ENCODE measurements around the gene HES7.

HES7 gene

DNA sequence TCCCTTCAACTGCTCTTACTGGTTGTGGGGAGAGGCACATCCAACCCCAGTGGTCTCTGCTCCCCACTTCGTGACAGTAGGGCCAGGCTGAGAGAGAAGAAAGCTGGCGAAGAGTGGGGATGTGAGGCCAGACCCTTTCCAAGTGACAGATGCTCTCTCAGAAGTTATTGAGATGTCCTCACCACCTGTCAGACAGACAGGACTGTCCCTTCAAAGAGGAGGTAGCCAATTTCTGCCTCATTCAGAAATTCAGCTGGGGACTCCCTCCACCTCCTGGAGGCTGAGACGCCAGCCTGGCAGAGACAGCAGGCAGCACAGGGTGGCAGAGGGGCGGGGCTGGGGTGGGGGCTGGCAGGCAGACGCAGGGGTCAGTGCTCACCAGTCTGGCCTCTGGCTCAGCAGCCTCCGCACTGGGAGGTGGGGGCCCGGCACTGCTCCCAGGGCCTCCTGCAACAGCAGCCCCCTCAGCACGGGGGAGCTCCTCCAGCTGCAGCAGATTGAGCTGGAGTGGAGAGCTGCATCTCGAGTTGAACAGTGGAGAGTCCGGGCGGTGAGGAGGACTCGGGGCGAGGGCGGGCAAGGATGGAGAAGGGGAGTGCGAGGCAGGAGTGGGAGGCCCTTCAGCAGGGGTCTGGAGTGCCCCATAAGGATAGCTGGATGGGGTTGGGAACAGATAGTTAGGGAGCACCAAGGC, 19.1 kb upstream of the HES7 start:
- no peak for ATAC-seq

DNA sequence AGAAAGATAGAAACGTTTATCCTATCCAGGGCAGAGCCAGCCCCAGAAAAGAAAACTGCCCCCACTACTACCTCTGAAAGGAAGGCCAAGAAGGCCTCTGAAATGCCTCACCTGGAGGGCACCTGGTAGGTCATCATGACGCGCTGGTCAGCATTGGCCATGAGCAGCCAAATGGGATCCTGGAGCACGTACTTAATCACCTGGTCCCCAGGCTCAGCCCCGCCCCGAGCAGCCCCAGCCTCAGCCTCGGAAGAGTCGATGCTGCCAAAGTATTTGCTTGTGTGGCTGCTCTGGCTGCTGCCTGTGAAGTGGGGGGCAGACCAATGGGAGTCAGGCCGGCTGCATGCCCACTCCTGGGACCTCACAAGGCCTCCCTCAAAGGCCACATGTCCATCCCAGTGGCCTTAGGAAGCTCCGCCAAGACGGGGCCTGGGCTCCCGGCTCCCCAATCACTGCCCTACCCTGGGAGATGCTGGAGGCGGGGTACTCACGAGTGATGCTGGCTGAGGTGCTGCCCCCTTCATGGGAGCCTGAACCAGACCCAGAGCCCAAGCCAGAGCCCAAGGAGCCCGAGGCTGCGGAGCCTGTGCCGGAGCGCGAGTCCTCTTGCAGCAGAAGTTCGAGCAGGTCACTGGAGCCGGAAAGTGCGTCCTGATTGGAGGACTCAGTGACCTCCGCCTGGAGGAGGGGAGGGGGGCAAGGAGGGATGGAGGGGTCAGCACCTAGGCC, 18.4 kb upstream of the HES7 start:
- no peak for ATAC-seq

GRCh38 chr17:8141741-8142140, 17.8 kb upstream of the HES7 start:
- no peak for ATAC-seq

GRCh38 chr17:8141045-8141444, 17.1 kb upstream of the HES7 start:
- ATAC-seq = no peak

GRCh38 chr17:8140065-8141029, 16.4 kb upstream of the HES7 start:
- ATAC-seq = no peak

DNA sequence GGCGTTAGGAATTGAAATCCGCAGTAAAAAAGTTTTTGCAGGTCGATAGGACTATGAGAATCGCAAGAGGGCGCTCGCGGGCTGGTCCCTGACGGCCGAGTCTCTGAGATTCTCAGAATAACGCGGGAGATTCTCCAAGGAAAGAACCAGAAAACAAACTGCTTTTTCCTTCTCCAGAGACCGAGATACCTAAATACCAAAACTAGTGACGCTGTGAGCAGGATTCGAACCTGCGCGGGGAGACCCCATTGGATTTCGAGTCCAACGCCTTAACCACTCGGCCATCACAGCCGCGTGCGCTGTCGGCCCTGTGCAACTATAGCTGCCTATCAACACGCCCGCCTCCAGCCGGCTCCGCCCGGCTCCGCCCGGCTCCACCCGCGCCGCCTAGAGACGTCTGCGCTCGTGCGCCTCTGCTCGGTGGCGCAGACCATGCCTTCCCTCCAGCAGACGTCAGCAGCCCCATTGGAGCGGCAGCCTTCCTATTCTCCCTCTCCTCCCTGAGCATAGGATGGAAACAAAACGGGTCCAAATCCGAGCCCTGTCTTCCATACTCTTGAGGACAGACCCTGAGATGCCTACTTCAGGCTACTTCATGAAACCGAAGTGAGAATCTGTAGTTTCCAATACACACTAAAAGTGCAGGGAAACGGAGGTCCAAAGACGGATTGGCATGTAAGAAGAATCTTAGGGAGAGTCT, 14.9 kb upstream of the HES7 start:
- ATAC-seq = peak; percentile 94 to 95

DNA sequence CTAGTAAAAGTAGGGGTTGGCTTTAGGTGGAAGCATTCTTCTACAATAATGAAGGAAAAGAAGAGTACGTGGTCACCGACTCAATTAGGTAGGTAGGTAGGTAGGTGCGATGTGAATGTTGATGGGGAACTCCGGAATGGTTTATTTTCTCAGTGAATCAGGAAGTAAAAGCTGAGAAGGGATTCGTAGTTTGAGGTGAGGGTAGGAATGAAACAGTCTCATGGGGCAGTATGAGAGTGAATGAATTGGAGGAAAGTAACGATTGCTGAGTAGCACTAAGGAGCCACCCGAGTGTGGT, 14.4 kb upstream of the HES7 start:
- ATAC-seq = no peak

- ATAC-seq = no peak
Measured at GRCh38 chr17:8137645-8138373, 13.9 kb upstream of the HES7 start.

DNA sequence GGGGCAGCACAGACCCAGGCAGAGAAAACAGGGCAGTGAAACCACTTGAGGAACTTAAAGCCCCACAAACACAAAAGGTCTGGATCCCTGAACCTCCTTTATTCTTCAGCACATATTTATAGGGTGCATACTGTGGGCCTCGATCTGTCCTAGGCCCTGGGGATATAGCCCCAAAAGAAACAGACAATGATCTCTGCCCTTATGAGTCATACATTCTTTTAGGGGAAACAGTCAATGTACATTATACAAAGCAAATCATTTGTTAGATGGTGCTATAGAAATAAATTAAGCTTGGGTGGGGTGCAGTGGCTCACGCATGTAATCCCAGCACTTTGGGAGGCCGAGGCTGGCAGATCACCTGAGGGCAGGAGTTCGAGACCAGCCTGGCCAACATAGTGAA, 10.0 kb upstream of the HES7 start:
- no peak for ATAC-seq

- ATAC-seq = no peak
Measured at GRCh38 chr17:8133399-8133798, 9.5 kb upstream of the HES7 start.

- peak; percentile 41 to 60 for ATAC-seq
Measured at GRCh38 chr17:8131844-8132441, 8.0 kb upstream of the HES7 start.

DNA sequence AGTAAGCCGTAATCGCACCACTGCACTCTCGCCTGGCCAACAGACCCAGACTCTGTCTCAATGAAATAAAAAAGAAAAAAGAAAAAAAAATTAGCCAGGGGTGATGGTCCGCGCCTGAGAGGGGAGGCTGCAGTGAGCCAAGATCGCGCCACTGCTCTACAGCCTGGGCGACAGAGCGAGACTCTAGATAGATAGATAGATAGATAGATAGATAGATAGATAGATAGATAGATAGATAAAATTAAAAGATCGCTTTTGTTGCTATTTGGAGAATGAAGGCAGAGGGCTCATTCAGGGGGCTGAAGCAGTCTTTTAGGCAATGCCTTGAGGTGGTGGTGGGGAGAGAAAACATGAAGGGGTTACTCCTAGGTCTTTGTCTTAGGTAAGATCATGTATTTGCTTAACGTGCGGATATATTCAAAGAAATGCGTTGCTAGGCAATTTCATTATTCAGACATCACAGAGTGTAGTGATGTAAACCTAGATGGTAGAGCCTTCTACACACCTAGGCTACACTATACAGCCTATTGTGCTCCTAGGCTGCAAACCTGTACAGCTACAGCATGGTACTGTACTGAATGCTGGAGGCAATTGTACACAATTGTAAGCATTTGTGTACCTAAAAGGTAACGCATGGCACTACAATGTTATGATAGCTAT, 4.3 kb upstream of the HES7 start:
- no peak for ATAC-seq

DNA sequence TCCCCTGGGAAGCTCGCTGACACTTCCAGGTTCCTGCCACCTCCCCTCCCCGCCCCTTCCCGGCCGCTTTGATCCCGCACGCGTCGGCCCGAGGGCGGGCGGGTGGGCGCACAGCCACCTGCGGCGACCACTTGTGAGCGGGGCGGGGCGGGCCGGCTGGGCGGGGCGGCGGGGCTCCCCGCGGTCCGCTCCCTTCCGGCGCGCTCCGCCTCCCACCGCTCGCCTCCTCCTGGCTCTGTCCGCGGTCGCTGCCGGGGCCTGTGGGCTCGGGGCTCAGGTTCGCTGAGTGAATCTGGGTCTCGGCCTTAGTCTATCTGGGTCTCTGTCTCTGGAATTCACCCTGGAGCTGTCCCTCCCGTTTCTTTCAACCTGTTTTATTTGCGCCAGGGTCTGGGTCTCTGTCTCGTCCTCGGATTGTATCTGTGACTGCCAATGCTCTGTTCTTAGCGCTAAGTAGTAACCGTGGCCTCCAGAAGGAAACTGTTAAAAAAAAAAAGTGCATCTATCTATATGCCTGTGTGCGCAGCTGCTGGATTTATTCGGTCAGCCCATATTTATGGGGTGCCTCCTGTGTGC, 2.7 kb upstream of the HES7 start:
- peak; percentile 29 to 37 for ATAC-seq

- ATAC-seq = peak; percentile 2 to 13
Measured at GRCh38 chr17:8125947-8126490, 2.1 kb upstream of the HES7 start.

DNA sequence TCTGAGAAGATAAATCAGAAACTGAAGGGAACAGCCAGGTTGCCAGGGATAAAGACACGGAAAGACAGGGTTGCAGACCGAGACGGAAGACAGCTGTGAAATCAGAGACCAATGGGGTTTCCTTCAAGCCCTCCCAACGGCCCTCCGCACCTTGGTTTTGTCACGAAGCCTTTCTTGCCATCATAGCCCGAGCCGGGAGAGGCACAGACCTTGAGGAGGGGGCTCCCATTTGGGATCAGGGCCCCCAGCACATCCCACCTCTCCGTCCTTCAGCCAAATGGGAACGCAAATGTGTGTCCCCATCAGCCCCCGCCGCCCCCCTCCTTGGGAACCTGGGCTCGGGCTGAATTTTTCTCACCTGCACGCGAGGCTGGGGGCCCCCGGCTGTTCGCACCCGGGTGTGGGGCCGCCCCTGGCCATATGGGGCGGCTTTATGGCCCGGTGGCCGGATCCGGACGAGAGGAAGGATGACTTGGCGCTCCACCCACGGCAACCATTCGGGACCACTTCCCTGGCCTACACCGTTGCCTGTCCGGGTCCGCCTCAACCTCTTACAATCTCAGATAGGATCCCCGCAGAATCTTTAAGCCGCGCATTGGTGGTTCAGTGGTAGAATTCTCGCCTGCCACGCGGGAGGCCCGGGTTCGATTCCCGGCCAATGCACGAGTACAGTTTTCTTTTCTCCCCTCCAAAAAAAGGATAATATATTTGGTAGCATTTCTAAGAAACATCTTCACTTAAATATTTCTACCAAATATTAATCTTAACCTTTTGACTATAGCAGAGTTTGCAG, 1.4 kb upstream of the HES7 start:
- ATAC-seq = peak; percentile 26 to 36

- no peak for ATAC-seq
Measured at GRCh38 chr17:8124350-8125153, 646 bp upstream of the HES7 start.

- peak; percentile 6 to 7 for ATAC-seq
Measured at GRCh38 chr17:8122924-8123694, 797 bp downstream of the HES7 start.

- no peak for ATAC-seq
Measured at GRCh38 chr17:8122422-8122923, 1.4 kb downstream of the HES7 start.

All from activated CD4-positive, CD25-positive, alpha-beta regulatory T cell treated with anti-CD3 and anti-CD28 coated beads, Interleukin-2, amount 50 U/mL, for 24 hours (primary cell).